GM13977 (cell line): ENCODE results near the gene TEX51.

Source experiments
- DNase-seq: peaks from one replicate; pipeline ENCODE4 v3.0.0; 2012; ENCODE audit warnings: low spot score
- in situ Hi-C: fragments of 300-500 bp; cut with MboI; formaldehyde crosslinking; loops from one replicate; pipeline ENCODE4 v1.12.0; 2022; ENCODE audit warnings: low sequenced_read_pairs, low pct_unique_long_range_greater_than_20kb, mixed read lengths, inconsistent platforms; ENCODE audit not compliant: unreplicated experiment
- TF ChIP-seq, protein P1 (sequence below): IDR thresholded peaks from 2 replicates; pipeline ENCODE4 v1.5.1; 2012; ENCODE audit warnings: mild to moderate bottlenecking, control low read depth; ENCODE audit not compliant: insufficient read depth; ENCODE audit errors: extremely low read depth, missing control alignments

Gene TEX51

DNA sequence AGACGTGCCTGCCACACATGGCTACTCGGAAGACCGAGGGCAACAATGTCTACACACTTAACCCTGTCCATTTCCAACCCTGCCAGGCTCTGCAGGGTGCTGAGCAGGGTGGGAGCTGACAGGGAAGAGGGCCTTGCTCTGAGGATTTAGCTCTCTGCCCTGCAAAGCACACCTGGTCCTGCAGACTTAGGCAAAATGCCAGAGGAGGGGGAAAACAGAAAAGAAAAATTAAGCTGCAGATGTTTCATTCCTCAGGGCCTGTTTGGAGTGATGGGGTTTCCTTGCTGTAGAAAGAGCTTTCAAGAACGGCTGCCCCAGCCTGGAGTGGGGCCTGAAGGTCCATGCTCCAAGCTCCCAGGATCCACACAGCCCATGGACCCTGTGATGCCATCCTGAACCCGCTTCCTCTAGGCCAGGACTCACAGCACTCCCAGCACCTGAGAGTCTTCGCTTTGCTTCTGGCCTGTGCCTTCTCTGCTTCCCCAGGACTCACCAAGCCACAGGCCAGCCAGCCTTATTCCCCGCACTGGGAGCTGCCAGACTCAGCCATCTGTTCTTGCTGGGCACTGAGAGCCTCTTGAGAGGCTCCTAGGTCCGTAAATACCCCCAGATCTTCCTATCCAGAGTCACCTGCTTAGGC lies 9.1 kb upstream of the TEX51 start:
- TF ChIP-seq, protein P1, sequence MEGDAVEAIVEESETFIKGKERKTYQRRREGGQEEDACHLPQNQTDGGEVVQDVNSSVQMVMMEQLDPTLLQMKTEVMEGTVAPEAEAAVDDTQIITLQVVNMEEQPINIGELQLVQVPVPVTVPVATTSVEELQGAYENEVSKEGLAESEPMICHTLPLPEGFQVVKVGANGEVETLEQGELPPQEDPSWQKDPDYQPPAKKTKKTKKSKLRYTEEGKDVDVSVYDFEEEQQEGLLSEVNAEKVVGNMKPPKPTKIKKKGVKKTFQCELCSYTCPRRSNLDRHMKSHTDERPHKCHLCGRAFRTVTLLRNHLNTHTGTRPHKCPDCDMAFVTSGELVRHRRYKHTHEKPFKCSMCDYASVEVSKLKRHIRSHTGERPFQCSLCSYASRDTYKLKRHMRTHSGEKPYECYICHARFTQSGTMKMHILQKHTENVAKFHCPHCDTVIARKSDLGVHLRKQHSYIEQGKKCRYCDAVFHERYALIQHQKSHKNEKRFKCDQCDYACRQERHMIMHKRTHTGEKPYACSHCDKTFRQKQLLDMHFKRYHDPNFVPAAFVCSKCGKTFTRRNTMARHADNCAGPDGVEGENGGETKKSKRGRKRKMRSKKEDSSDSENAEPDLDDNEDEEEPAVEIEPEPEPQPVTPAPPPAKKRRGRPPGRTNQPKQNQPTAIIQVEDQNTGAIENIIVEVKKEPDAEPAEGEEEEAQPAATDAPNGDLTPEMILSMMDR: no peak
- no peak for DNase-seq
- in situ Hi-C loops: no loop called here

DNA sequence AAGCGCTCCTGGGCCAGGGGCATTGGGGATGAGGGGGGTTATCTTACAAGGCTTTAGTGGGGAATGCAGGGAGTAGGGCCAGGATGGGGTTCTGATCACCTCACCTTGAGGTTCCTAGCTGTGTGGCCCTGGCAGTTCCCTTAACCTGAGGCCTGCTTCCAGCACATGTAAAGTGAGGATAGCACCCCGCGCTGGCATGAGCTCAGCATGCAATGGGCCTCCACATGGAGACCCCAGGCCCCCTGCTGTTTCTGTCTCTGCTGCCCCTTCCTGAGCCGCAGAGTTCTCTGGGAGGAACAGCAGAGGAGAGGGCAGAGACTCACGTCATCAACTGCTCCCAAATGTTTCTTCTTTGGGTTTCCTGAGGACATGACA lies 8.6 kb upstream of the TEX51 start:
- TF ChIP-seq, protein P1: no peak
- no peak for DNase-seq
- in situ Hi-C loops: no loop called here

DNA sequence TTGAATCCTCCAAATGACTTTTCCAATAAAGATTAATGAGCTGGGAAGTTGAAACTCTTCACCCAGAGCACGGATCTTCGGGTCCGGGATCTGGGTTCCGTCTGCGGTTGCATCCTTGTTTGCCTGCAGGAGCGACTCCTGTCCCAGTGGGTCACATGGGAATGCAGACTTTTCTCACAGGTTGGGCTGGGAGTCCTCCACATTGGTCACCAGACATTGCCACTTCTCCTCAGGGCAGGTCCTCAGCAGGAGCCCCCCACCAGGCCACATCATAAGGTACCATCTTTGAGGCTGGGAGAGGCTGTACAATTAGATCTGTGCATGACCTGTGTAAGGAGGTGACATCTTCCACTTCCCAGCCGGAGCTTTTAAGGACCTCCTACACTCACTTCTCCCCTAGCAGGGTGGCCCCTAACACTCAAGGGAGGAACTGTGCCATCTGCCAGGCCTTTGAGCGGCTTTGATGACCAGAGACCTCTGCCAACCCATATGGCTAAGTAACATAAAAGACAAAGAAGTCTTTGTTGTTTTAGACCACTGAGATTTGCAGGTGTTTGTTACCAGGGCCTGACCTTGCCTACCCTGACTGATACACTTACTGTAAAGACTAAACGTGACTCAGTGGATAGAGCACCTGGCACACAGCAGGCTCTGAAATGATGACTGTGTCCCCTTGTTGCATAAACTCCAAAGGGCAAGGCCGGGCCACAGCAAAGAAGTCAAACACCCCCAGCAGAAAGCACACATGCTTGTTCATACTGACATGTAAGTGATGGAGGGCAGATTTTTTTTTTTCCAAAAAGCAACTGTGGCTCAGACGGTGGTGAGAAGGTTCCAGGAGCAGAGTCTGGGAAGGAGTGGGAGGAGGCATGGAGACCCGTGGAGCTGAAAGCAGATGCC lies 7.9 kb upstream of the TEX51 start:
- TF ChIP-seq, protein P1: no peak
- in situ Hi-C loops: no loop called here
- DNase-seq: no peak

DNA sequence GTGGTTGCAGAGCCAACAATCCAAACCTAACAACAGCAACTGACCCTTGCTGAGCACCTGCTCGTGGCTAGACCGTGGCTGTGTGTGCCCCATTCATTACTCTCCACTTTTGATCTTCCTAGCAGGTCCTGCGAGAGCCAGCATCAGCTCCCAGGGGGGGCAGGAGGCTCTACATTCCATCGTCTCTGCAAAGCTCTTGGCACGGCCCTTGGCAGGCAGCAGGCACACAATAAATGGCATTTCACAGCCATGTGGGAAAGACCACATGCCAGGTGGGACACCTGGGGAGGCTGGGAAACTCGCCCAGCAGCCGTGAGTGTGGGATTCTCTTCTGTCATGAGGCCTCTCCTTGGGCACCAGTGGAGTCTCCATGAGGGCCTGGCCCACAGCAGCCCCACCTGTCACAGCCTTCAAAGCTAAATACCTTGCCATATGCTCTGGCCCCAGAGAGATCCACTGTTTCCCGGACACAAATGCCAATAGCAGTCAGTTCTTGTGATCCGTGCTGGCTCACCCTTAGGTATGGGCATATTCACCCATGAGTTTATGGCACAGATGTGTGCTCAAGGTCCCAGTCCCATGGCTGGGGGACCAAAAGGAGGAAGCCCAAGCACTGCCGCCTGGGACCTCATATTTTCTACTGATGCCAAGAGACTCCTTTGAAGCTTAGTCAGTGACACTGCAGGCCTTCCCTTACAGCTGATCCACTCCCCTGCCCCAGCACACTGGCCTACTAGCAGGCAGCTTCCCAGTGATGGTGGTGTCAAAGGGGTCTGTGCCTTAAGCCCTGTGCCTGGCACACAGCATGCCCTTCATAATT lies 6.8 kb upstream of the TEX51 start:
- no peak for DNase-seq
- in situ Hi-C loops: no loop called here
- TF ChIP-seq, protein P1: no peak

DNA sequence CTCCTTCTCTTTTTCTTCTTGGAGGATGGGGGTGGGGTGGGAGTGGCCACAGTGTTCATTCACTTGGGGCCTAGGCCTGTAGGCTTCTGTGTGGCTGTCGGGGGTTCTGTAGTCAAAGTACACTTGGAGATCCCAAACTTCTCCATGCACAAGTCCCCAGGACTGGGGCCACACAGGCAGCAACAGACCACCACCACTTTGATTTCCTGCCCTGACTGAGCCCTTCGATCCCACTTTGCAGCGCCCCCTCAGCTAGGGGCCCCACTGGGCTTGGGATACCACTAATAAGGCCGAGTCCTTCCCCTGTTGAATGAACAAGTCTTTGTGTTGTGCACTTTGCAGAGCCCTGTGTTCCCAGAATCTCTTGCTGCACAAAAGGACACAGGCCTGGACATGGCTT lies 5.5 kb upstream of the TEX51 start:
- TF ChIP-seq, protein P1: no peak
- in situ Hi-C loops: no loop called here
- DNase-seq: no peak

DNA sequence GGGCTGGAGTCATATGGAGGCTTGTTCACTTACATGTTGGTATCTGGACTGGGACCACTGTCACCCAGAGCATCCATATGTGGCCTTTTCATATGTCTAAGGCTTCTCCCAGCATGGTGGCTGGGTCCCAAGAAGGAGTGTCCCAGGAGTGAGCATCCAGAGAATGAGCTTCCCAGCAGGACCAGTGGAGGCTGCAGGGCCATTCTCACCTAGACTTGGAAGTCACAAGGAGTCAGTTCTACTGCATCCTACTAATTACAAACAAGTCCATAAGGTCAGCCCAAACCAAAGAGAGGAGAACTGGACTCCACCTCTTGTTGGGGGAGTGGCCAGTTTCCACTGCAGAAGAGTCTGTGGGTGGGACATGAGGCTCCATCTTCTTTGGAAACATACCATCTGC lies 5.1 kb upstream of the TEX51 start:
- TF ChIP-seq, protein P1: no peak
- no peak for DNase-seq
- in situ Hi-C loops: no loop called here
